H9 (cell line): ENCODE results near the gene FMO3. TPM values are rescaled to one million over a fixed set of nuclear protein-coding genes. Genes with fewer than 3 reads are reported as not detected.

ENCODE experiments used
- DNase-seq: peaks from one replicate; pipeline ENCODE4 v3.0.0-alpha.2; 2017
- H2AFZ ChIP-seq: one replicate; pipeline ENCODE4 v1.6.1; 2013; ENCODE audit warnings: mild to moderate bottlenecking, low read length, control low read depth, moderate library complexity
- H2AK5ac ChIP-seq: 2 replicates; pipeline ENCODE4 v1.6.1; 2013; ENCODE audit warnings: low read length, control low read depth, mixed read lengths; ENCODE audit not compliant: insufficient read length
- H2BK120ac ChIP-seq: one replicate; pipeline ENCODE4 v1.6.1; 2013; ENCODE audit warnings: low read depth, mild to moderate bottlenecking, low read length, control low read depth, inconsistent platforms; ENCODE audit not compliant: poor library complexity, severe bottlenecking
- H2BK12ac ChIP-seq: 2 replicates; pipeline ENCODE4 v1.6.1; 2013; ENCODE audit warnings: low read length, control low read depth, mixed read lengths, low read depth; ENCODE audit not compliant: insufficient read length
- H2BK15ac ChIP-seq: 2 replicates; pipeline ENCODE4 v1.6.1; 2013; ENCODE audit warnings: low read depth, low read length, control low read depth
- H2BK20ac ChIP-seq: one replicate; pipeline ENCODE4 v1.6.1; 2013; ENCODE audit warnings: low read depth, mild to moderate bottlenecking, low read length, control low read depth, inconsistent platforms; ENCODE audit not compliant: poor library complexity, severe bottlenecking
- H2BK5ac ChIP-seq: 2 replicates; pipeline ENCODE4 v1.6.1; 2013; ENCODE audit warnings: low read length, control low read depth, mixed read lengths; ENCODE audit not compliant: insufficient read length
- H3K14ac ChIP-seq: 2 replicates; pipeline ENCODE4 v1.6.1; 2013; ENCODE audit warnings: low read length, control low read depth; ENCODE audit not compliant: insufficient read depth
- H3K18ac ChIP-seq: 2 replicates; pipeline ENCODE4 v1.6.1; 2013; ENCODE audit warnings: low read depth, mild to moderate bottlenecking, mixed read lengths, low read length, control low read depth; ENCODE audit not compliant: insufficient read length
- H3K23ac ChIP-seq: 2 replicates; pipeline ENCODE4 v1.6.1; 2013; ENCODE audit warnings: low read length, control low read depth, mixed read lengths, low read depth; ENCODE audit not compliant: insufficient read length
- H3K23me2 ChIP-seq: 2 replicates; pipeline ENCODE4 v1.6.1; 2013; ENCODE audit warnings: low read depth, mild to moderate bottlenecking, mixed read lengths, low read length, control low read depth; ENCODE audit not compliant: insufficient read length, poor library complexity, severe bottlenecking
- H3K27ac ChIP-seq: 2 replicates; pipeline ENCODE4 v1.5.1; 2013; ENCODE audit warnings: low read length, control low read depth, mixed read lengths, low read depth; ENCODE audit not compliant: insufficient read length
- H3K27me3 ChIP-seq: 2 replicates; pipeline ENCODE4 v1.6.1; 2013; ENCODE audit warnings: low read length, control low read depth, inconsistent platforms; ENCODE audit not compliant: insufficient read depth
- H3K4ac ChIP-seq: 2 replicates; pipeline ENCODE4 v1.6.1; 2013; ENCODE audit warnings: low read depth, mild to moderate bottlenecking, control low read depth, inconsistent platforms, low read length, moderate library complexity
- H3K4me1 ChIP-seq: 2 replicates; pipeline ENCODE4 v1.6.1; 2013; ENCODE audit warnings: low read length, control low read depth, inconsistent platforms; ENCODE audit not compliant: insufficient read depth
- H3K4me2 ChIP-seq: 2 replicates; pipeline ENCODE4 v1.6.1; 2013; ENCODE audit warnings: low read length, control low read depth, mixed read lengths; ENCODE audit not compliant: insufficient read length, insufficient read depth
- H3K56ac ChIP-seq: 2 replicates; pipeline ENCODE4 v1.6.1; 2013; ENCODE audit warnings: low read depth, mild to moderate bottlenecking, mixed read lengths, low read length, control low read depth; ENCODE audit not compliant: insufficient read length
- H3K79me1 ChIP-seq: 2 replicates; pipeline ENCODE4 v1.6.1; 2013; ENCODE audit warnings: low read depth, mild to moderate bottlenecking, moderate library complexity, low read length, control low read depth, inconsistent platforms; ENCODE audit not compliant: insufficient read depth, poor library complexity, severe bottlenecking
- H3K79me2 ChIP-seq: 2 replicates; pipeline ENCODE4 v1.6.1; 2013; ENCODE audit warnings: low read length, control low read depth, inconsistent platforms; ENCODE audit not compliant: insufficient read depth
- H3K9ac ChIP-seq: 2 replicates; pipeline ENCODE4 v1.6.1; 2013; ENCODE audit warnings: low read length, control low read depth, mixed read lengths; ENCODE audit not compliant: insufficient read length; ENCODE audit errors: extremely low read depth
- H3K9me3 ChIP-seq: one replicate; pipeline ENCODE4 v1.6.1; 2013; ENCODE audit warnings: low read depth, low read length, inconsistent platforms; ENCODE audit not compliant: control insufficient read depth
- H3T11ph ChIP-seq: one replicate; pipeline ENCODE4 v1.6.1; 2013; ENCODE audit warnings: mild to moderate bottlenecking, low read length, control low read depth, inconsistent platforms
- H4K20me1 ChIP-seq: one replicate; pipeline ENCODE4 v1.6.1; 2013; ENCODE audit not compliant: control insufficient read depth, insufficient read length, insufficient read depth
- H4K5ac ChIP-seq: 2 replicates; pipeline ENCODE4 v1.6.1; 2013; ENCODE audit warnings: low read depth, mild to moderate bottlenecking, mixed read lengths, low read length, control low read depth; ENCODE audit not compliant: insufficient read length
- H4K8ac ChIP-seq: replicated peaks from 2 replicates; pipeline ENCODE4 v1.6.1; 2013; ENCODE audit warnings: low read length, control low read depth, mixed read lengths, low read depth; ENCODE audit not compliant: insufficient read length
- H4K91ac ChIP-seq: 2 replicates; pipeline ENCODE4 v1.6.1; 2013; ENCODE audit warnings: low read depth, mild to moderate bottlenecking, moderate library complexity, mixed read lengths, low read length, control low read depth; ENCODE audit not compliant: insufficient read length
- H3K27ac Mint-ChIP-seq, 3 experiments: 2 replicates in 2 of 3; 3 replicates in 1 of 3; pipeline ENCODE4 v1.8.0; 2020 to 2021; ENCODE audit warnings: mixed read lengths in 3 of 3, mild to moderate bottlenecking in 1 of 3, moderate library complexity in 1 of 3
- H3K27me3 Mint-ChIP-seq: 2 replicates; pipeline ENCODE4 v1.8.0; 2021; ENCODE audit warnings: low read depth, mild to moderate bottlenecking, moderate library complexity, mixed read lengths
- H3K36me3 Mint-ChIP-seq, 3 experiments: 2 replicates in 2 of 3; 3 replicates in 1 of 3; pipeline ENCODE4 v1.8.0; 2020 to 2021; ENCODE audit warnings: low read depth in 3 of 3, mixed read lengths in 3 of 3; ENCODE audit not compliant: insufficient read depth in 1 of 3
- H3K4me1 Mint-ChIP-seq, 2 experiments: 2 replicates each; pipeline ENCODE4 v1.8.0; 2020; ENCODE audit warnings: mixed read lengths in 2 of 2
- H3K4me3 Mint-ChIP-seq, 2 experiments: 2 replicates in 1 of 2; 3 replicates in 1 of 2; pipeline ENCODE4 v1.8.0; 2020 to 2021; ENCODE audit warnings: mild to moderate bottlenecking in 2 of 2, mixed read lengths in 2 of 2, moderate library complexity in 1 of 2
- H3K9me3 Mint-ChIP-seq, 2 experiments: 2 replicates in 1 of 2; 3 replicates in 1 of 2; pipeline ENCODE4 v1.8.0; 2020; ENCODE audit warnings: mild to moderate bottlenecking in 2 of 2, mixed read lengths in 2 of 2, moderate library complexity in 1 of 2
- WGBS: extraction: QIAGEN DNeasy Blood & Tissue Kit; methylation state at CpG from one replicate; pipeline ENCODE4 v1.1.7; 2013; ENCODE audit warnings: missing lambda C conversion rate, low lambda C conversion rate, mixed read lengths; ENCODE audit not compliant: insufficient read length; ENCODE audit errors: extremely low coverage; 5-methylcytosine and 5-hydroxymethylcytosine counted together
- total RNA-seq: library from RNA; stranded (reverse); gene quantifications from 2 replicates; pipeline ENCODE4 v1.2.1, GENCODE V29; 2021
- TF ChIP-seq, protein P1 (sequence below): fragments of 200-600 bp; sonication (generic); conservative IDR thresholded peaks from 3 replicates; pipeline ENCODE4 v1.8.0; 2021; ENCODE audit warnings: antibody characterized with exemption, mild to moderate bottlenecking

Gene FMO3
- total RNA-seq, 1 experiment from 2014 or later, result not detected

DNA sequence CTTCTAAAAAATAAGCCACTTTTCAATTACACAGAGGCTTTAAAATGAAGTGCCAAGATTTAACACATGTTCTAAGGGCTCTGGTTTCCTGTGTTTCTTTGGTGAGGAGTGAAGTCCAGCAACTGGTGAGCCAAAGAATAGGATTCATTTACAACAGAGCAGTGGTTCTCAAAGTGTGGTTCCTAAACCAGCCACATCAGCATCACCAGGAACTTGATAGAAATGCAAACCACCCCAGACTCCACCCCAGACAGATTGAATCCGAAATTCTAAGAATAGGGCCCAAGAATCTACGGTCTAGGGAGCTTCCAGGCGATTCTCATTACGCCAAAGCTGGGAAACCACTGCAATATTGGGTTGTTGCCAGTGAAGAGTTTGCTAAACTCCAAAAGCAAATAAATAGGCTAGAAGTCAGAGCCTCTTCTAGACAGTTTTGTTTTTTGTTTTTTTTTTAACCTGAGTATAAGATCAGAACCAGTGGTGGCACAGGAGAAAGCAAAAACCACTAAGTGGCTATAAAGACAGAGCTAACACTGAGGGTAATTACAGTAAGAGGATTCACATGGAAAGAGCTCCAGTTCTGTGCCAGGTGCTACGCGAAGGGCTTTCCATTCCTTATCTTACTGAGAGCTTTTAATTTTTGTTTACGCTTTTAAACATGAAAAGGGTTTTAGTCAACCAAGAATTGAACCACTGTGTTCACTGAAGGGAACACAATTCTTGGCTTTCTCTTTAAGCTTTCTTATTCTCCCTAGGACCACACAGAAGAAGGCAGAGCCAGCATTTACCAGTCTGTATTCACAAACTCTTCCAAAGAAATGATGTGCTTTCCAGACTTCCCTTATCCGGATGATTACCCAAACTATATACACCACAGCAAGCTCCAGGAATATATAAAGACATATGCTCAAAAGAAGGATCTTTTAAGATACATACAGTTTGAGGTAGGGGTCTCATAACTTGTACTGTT is 52.0 kb downstream of the FMO3 start:
- H3K23ac ChIP-seq, result no peak overlapping the region
- H4K5ac ChIP-seq, result no peak overlapping the region
- H3K18ac ChIP-seq, result no peak overlapping the region
- no peak overlapping the region for H2BK120ac ChIP-seq
- H3K9ac ChIP-seq, result no peak overlapping the region
- H2BK20ac ChIP-seq, result no peak overlapping the region
- no peak overlapping the region for H2AFZ ChIP-seq
- H3K4me2 ChIP-seq, result no peak overlapping the region
- Mint-ChIP-seq H3K36me3 (no peaks in the 10 kb centered on the region), H3K9me3 (no peaks in the 10 kb centered on the region), H3K27ac (peak overlapping the region in 2 of 3 experiments; percentile 49 to 63; a peak in 4 of 7 replicates), H3K27me3 (no peaks in the 10 kb centered on the region), H3K4me3 (no peak overlapping the region), H3K4me1 (peaks cover 21 to 22% of the 10 kb centered on the region in 2 experiments)
- H3K56ac ChIP-seq, result no peak overlapping the region
- H3K27ac ChIP-seq, result no peak overlapping the region
- no peak overlapping the region for H2BK15ac ChIP-seq
- no peak for DNase-seq
- H2AK5ac ChIP-seq, result no peak overlapping the region
- no peaks in the 10 kb centered on the region for H3K79me2 ChIP-seq
- TF ChIP-seq, protein P1, sequence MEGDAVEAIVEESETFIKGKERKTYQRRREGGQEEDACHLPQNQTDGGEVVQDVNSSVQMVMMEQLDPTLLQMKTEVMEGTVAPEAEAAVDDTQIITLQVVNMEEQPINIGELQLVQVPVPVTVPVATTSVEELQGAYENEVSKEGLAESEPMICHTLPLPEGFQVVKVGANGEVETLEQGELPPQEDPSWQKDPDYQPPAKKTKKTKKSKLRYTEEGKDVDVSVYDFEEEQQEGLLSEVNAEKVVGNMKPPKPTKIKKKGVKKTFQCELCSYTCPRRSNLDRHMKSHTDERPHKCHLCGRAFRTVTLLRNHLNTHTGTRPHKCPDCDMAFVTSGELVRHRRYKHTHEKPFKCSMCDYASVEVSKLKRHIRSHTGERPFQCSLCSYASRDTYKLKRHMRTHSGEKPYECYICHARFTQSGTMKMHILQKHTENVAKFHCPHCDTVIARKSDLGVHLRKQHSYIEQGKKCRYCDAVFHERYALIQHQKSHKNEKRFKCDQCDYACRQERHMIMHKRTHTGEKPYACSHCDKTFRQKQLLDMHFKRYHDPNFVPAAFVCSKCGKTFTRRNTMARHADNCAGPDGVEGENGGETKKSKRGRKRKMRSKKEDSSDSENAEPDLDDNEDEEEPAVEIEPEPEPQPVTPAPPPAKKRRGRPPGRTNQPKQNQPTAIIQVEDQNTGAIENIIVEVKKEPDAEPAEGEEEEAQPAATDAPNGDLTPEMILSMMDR, result no peak
- H3K9me3 ChIP-seq, result no peaks in the 10 kb centered on the region
- H3K4me1 ChIP-seq, result no peaks in the 10 kb centered on the region; the same call in 1 of the 2 replicates
- no peaks in the 10 kb centered on the region for H3K27me3 ChIP-seq
- no peak overlapping the region for H3K4ac ChIP-seq
- H3K23me2 ChIP-seq, result no peaks in the 10 kb centered on the region
- H3K79me1 ChIP-seq, result no peaks in the 10 kb centered on the region
- no CpG with 5 or more reads among the region's 8 CpGs for WGBS
- H3T11ph ChIP-seq, result no peak overlapping the region
- H4K8ac ChIP-seq, result no peak overlapping the region
- no peak overlapping the region for H2BK12ac ChIP-seq
- no peaks in the 10 kb centered on the region for H4K20me1 ChIP-seq
- no peak overlapping the region for H2BK5ac ChIP-seq
- H3K14ac ChIP-seq, result no peak overlapping the region
- no peak overlapping the region for H4K91ac ChIP-seq
